Fibroblast of the conjunctiva (primary cell): ENCODE results near the gene SARS2.
"Not testable (repeated sequence)": the region's sequence is repeated elsewhere in the genome, so short reads cannot be mapped to it uniquely, and the experiment has no call there.

Experiments
- DNase-seq: peaks from one replicate; pipeline ENCODE4 v3.0.0-alpha.2; 2010; ENCODE audit warnings: low read depth

Gene SARS2

GRCh38 chr19:38946229-38947010 is 15.9 kb upstream of the SARS2 start:
- no peak for DNase-seq

GRCh38 chr19:38945562-38946228 is 15.1 kb upstream of the SARS2 start:
- DNase-seq, result no peak

- DNase-seq, result no peak
Measured at GRCh38 chr19:38944981-38945506, 14.5 kb upstream of the SARS2 start.

GRCh38 chr19:38942471-38943181 is 12.1 kb upstream of the SARS2 start:
- no peak for DNase-seq

- DNase-seq, result no peak
Measured at GRCh38 chr19:38941979-38942378, 11.4 kb upstream of the SARS2 start.

GRCh38 chr19:38941466-38941865 is 10.9 kb upstream of the SARS2 start:
- not testable (repeated sequence) for DNase-seq

- DNase-seq, result no peak
Measured at GRCh38 chr19:38939957-38940356, 9.4 kb upstream of the SARS2 start.

- DNase-seq, result no peak
Measured at GRCh38 chr19:38933544-38933943, 3.0 kb upstream of the SARS2 start.

GRCh38 chr19:38932425-38933179 is 2.0 kb upstream of the SARS2 start:
- DNase-seq, result peak; percentile 34

- DNase-seq, result no peak
Measured at GRCh38 chr19:38931521-38931793, 894 bp upstream of the SARS2 start.

- peak; percentile 99 for DNase-seq
Measured at GRCh38 chr19:38930776-38931520, 385 bp upstream of the SARS2 start, which contains the start of gene MRPS12. Gene MRPS12, plus strand, starts transcription at chr19:38930944. Its CDS starts 351 bp downstream, at chr19:38931295.

- DNase-seq, result no peak
Measured at GRCh38 chr19:38928391-38929001, 2.1 kb downstream of the SARS2 start.

- DNase-seq, result no peak
Measured at GRCh38 chr19:38924388-38924787, 6.2 kb downstream of the SARS2 start.

GRCh38 chr19:38922482-38922881 is 8.1 kb downstream of the SARS2 start:
- no peak for DNase-seq

- DNase-seq, result no peak
Measured at GRCh38 chr19:38921420-38922274, 8.9 kb downstream of the SARS2 start.

GRCh38 chr19:38920602-38921419 is 9.8 kb downstream of the SARS2 start:
- DNase-seq, result no peak

- no peak for DNase-seq
Measured at GRCh38 chr19:38919837-38920601, 10.5 kb downstream of the SARS2 start.

- no peak for DNase-seq
Measured at GRCh38 chr19:38918526-38918925, 12.0 kb downstream of the SARS2 start.
